ENCODE results near the gene KRTAP5-1. TPM values are rescaled to one million over a fixed set of nuclear protein-coding genes. Genes with fewer than 3 reads are reported as not detected.

Gene KRTAP5-1
- total and polyA plus RNA-seq, 10 of the 15 experiments (the other 5 are each of a cell fraction or from before 2014, with no cell fraction given), result not detected

DNA sequence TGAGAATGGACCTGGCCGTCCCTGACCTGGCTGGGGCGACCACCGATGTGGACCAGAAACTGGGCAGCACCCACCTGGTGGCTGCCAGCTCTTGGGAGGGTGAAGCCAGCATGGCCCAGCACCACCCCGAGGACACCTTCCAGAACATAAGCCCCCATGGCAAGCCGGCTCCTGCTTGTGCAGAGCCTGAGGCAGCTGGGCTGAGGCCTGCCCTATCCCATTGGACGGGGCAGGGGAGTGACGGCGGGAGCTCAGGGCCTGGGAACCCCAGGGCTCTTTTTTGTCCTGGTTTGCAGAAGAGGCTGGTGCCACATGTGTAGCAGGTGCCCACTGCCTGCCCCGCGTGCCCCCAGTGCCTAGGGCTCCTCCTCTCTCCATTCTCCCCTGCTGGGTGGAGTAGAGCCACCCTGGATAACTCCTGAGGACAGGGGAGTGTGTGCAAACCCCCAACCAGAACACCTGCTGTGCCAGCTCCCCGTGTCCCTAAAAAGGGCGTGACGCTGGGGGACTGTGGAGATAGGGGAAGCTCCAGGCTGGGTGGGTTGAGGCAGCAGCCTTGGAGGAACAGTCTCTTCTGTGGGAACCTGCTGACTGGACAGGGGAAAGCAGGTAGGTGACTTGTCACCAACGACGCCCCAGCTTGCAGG, 25.0 kb downstream of the KRTAP5-1 start:
- ChIA-PET POLR2A (no interaction called here), RAD21 (ENCODE audit: unreplicated experiment) (no interaction called here), CTCF (interaction anchor here (1.3 kb wide), 1 partner anchor 15 kb away, joined by 5 read pairs; no protein-coding TSS in a partner anchor), SMC1A (ENCODE audit: uncharacterized antibody, unreplicated experiment) (no interaction called here)
- intact Hi-C loops (cut with micrococcal nuclease; ENCODE audit: unreplicated experiment), result no loop called here
- Histone ChIP-seq H3K27me3 (replicated peaks in 1 of 2; ENCODE audit: control insufficient read depth in 2 of 2, insufficient read depth in 2 of 2, low read length in 1 of 2) (no peaks in the 10 kb centered on the region), H3K4me2 (ENCODE audit: control insufficient read depth, insufficient read depth) (no peak overlapping the region), H3K79me2 (ENCODE audit: control insufficient read depth, insufficient read depth, low read length) (no peaks in the 10 kb centered on the region), H3K4me3 (no peak overlapping the region), H3K27ac (ENCODE audit: control insufficient read depth, insufficient read depth) (no peak overlapping the region), H3K9me3 (replicated peaks; ENCODE audit: control insufficient read depth, insufficient read depth, low read length) (no peaks in the 10 kb centered on the region), H3K36me3 (ENCODE audit: control insufficient read depth in 2 of 2, insufficient read depth in 2 of 2, low read length in 1 of 2) (no peaks in the 10 kb centered on the region), H4K20me1 (ENCODE audit: control insufficient read depth, insufficient read depth) (no peaks in the 10 kb centered on the region), H3K4me1 (ENCODE audit: control insufficient read depth, insufficient read depth, low read length) (no peaks in the 10 kb centered on the region), H3K9ac (ENCODE audit: control insufficient read depth, insufficient read depth, low read length) (no peak overlapping the region), H2AFZ (ENCODE audit: control insufficient read depth, low read depth, low read length) (no peak overlapping the region)
- TF ChIP-seq YY1 (IDR thresholded peaks at IDR 0.05; ENCODE audit: low read depth, low read length), result no peak
- in situ Hi-C loops (cut with MboI), result no loop called here
- DNase-seq (ENCODE audit: low read depth, low spot score) (no peak), FAIRE-seq (no peak), ATAC-seq (no peak)
- 56% methylated on average over 15 of the region's 15 CpGs for WGBS (ENCODE audit: insufficient coverage, insufficient replicate concordance, low lambda C conversion rate, missing lambda C conversion rate)
- no TSS peak for BruUV-seq (replicated peaks)

DNA sequence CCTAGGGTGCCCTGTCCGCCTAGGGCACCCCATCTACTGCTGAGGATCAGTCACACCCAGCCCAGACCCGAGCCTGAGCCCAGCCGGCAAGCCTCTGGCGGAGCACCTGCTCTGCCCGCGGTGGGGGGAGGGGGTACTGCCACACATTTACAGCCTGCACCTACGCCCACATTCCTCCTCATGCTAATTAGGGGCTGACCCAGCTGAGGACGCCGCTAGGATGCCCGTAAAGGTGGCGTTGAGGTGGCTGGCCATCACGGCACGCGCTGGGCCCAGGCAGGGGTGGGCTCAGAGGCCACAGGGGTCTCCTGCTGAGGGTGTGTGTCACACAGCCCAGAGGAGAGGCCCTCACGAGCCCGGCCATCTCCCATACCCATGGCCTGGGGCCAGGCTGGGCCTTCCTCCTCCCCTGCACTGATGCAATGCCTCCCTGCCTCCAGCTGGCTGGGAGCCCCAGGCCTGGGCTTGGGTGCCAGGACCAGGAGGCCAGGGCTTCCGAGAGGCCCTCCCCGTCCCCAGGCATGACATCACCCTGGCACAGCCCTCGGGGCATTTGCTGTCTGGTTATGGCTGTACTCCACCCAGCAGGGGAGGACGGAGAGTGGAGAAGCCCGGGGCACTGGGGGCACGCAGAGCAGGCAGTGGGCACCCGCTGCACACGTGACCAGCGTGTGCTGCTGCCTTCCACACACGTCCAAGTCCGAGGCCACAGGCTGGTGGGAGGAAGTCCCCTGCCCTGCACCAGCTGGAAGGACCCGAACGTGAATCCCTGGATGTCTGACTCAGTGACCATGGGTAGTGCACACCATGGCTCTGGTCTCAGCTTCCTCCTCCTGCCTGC, 25.8 kb downstream of the KRTAP5-1 start:
- POLR2A ChIA-PET, result no interaction called here

More for the DNA sequence above, 25.8 kb downstream of the KRTAP5-1 start:
- Histone ChIP-seq H3K4me2 (ENCODE audit: control insufficient read depth, insufficient read depth) (no peak overlapping the region), H3K36me3 (ENCODE audit: control insufficient read depth in 2 of 2, insufficient read depth in 2 of 2, low read length in 1 of 2) (no peaks in the 10 kb centered on the region), H3K27me3 (replicated peaks in 1 of 2; ENCODE audit: control insufficient read depth in 2 of 2, insufficient read depth in 2 of 2, low read length in 1 of 2) (no peaks in the 10 kb centered on the region), H3K4me1 (ENCODE audit: control insufficient read depth, insufficient read depth, low read length) (no peaks in the 10 kb centered on the region), H3K9me3 (replicated peaks; ENCODE audit: control insufficient read depth, insufficient read depth, low read length) (no peaks in the 10 kb centered on the region), H3K27ac (ENCODE audit: control insufficient read depth, insufficient read depth) (no peak overlapping the region), H3K79me2 (ENCODE audit: control insufficient read depth, insufficient read depth, low read length) (no peaks in the 10 kb centered on the region), H2AFZ (ENCODE audit: control insufficient read depth, low read depth, low read length) (no peak overlapping the region), H3K9ac (ENCODE audit: control insufficient read depth, insufficient read depth, low read length) (no peak overlapping the region), H3K4me3 (no peak overlapping the region), H4K20me1 (ENCODE audit: control insufficient read depth, insufficient read depth) (no peaks in the 10 kb centered on the region)
- ChIA-PET CTCF (interaction anchor here (1.4 kb wide), 1 partner anchor 15 kb away, joined by 7 read pairs; no protein-coding TSS in a partner anchor), SMC1A (ENCODE audit: uncharacterized antibody, unreplicated experiment) (no interaction called here), RAD21 (ENCODE audit: unreplicated experiment) (no interaction called here)
- ATAC-seq, result peak; percentile 59
- WGBS (ENCODE audit: insufficient coverage, insufficient replicate concordance, low lambda C conversion rate, missing lambda C conversion rate), result 17% methylated on average over 28 of the region's 29 CpGs
- TF ChIP-seq EZH2 (IDR thresholded peaks at IDR 0.05; ENCODE audit: borderline replicate concordance, control insufficient read depth, low read depth, low read length), result no peak
- TF ChIP-seq, protein P1, sequence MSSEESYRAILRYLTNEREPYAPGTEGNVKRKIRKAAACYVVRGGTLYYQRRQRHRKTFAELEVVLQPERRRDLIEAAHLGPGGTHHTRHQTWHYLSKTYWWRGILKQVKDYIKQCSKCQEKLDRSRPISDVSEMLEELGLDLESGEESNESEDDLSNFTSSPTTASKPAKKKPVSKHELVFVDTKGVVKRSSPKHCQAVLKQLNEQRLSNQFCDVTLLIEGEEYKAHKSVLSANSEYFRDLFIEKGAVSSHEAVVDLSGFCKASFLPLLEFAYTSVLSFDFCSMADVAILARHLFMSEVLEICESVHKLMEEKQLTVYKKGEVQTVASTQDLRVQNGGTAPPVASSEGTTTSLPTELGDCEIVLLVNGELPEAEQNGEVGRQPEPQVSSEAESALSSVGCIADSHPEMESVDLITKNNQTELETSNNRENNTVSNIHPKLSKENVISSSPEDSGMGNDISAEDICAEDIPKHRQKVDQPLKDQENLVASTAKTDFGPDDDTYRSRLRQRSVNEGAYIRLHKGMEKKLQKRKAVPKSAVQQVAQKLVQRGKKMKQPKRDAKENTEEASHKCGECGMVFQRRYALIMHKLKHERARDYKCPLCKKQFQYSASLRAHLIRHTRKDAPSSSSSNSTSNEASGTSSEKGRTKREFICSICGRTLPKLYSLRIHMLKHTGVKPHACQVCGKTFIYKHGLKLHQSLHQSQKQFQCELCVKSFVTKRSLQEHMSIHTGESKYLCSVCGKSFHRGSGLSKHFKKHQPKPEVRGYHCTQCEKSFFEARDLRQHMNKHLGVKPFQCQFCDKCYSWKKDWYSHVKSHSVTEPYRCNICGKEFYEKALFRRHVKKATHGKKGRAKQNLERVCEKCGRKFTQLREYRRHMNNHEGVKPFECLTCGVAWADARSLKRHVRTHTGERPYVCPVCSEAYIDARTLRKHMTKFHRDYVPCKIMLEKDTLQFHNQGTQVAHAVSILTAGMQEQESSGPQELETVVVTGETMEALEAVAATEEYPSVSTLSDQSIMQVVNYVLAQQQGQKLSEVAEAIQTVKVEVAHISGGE (CRISPR knock-in tag; IDR thresholded peaks at IDR 0.05), result no peak
- TF ChIP-seq POU2F2 (IDR thresholded peaks at IDR 0.05; ENCODE audit: borderline replicate concordance, low read depth, low read length), result peak; percentile 32; the same call in 1 of the 3 replicates
- TF ChIP-seq ELK1 (IDR thresholded peaks at IDR 0.05; ENCODE audit: low read depth, low read length), result no peak
- TF ChIP-seq USF1 (IDR thresholded peaks at IDR 0.05; ENCODE audit: borderline replicate concordance, extremely low read length, insufficient read depth, low read depth, low read length), result peak; percentile 36
- TF ChIP-seq, protein P2, sequence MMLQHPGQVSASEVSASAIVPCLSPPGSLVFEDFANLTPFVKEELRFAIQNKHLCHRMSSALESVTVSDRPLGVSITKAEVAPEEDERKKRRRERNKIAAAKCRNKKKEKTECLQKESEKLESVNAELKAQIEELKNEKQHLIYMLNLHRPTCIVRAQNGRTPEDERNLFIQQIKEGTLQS (IDR thresholded peaks at IDR 0.05; ENCODE audit: borderline replicate concordance, extremely low read depth, low read depth, low read length), result no peak
- no peak for TF ChIP-seq IKZF2 (IDR thresholded peaks at IDR 0.05)
- no peak for FAIRE-seq
- intact Hi-C loops (cut with micrococcal nuclease; ENCODE audit: unreplicated experiment), result no loop called here
- BruUV-seq (replicated peaks), result no TSS peak
- in situ Hi-C loops (cut with MboI), result no loop called here
- no peak for DNase-seq (ENCODE audit: low read depth, low spot score)
